D721Med (cell line): ENCODE results near the gene AKAP9.
"Not testable (repeated sequence)": the region's sequence is repeated elsewhere in the genome, so short reads cannot be mapped to it uniquely, and the experiment has no call there.

ENCODE experiments used
- DNase-seq: peaks from one replicate; pipeline ENCODE4 v3.0.0; 2011; ENCODE audit warnings: low spot score; ENCODE audit not compliant: insufficient read length
- FAIRE-seq: peaks from 2 replicates; lab custom pipeline; 2011; peaks lifted over from hg19 to GRCh38; lab: Jason Lieb, UNC
- TF ChIP-seq, protein P1 (sequence below): IDR thresholded peaks from 2 replicates; pipeline ENCODE4 v1.5.1; 2012; ENCODE audit warnings: mild to moderate bottlenecking, control low read depth; ENCODE audit not compliant: insufficient read depth; ENCODE audit errors: missing control alignments

AKAP9 gene

GRCh38 chr7:91946549-91946948 is 5.9 kb downstream of the AKAP9 start:
- no peak for DNase-seq
- TF ChIP-seq, protein P1, sequence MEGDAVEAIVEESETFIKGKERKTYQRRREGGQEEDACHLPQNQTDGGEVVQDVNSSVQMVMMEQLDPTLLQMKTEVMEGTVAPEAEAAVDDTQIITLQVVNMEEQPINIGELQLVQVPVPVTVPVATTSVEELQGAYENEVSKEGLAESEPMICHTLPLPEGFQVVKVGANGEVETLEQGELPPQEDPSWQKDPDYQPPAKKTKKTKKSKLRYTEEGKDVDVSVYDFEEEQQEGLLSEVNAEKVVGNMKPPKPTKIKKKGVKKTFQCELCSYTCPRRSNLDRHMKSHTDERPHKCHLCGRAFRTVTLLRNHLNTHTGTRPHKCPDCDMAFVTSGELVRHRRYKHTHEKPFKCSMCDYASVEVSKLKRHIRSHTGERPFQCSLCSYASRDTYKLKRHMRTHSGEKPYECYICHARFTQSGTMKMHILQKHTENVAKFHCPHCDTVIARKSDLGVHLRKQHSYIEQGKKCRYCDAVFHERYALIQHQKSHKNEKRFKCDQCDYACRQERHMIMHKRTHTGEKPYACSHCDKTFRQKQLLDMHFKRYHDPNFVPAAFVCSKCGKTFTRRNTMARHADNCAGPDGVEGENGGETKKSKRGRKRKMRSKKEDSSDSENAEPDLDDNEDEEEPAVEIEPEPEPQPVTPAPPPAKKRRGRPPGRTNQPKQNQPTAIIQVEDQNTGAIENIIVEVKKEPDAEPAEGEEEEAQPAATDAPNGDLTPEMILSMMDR = no peak
- no peak for FAIRE-seq

DNA sequence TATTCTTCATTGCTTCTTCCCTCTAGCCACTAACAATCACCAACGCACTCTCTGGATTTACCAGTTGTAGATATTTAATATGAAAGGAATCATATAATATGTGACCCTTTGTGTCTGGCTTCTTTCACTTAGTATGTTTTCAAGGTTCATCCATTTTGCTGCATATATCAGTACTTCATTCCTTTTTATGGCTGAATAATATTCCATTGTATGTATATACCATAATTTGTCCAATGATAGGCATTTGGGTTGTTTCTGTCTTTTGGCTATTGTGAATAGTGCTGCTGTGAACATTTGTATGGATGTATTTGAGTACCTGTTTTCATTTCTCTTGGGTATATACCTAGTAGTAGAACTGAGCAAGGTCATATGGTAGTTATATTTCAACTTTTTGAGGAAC is 7.3 kb downstream of the AKAP9 start:
- TF ChIP-seq, protein P1 = no peak
- FAIRE-seq (no peak), DNase-seq (no peak)

GRCh38 chr7:91949221-91950009 is 8.8 kb downstream of the AKAP9 start:
- DNase-seq (no peak), FAIRE-seq (no peak)
- TF ChIP-seq, protein P1 = no peak

DNA sequence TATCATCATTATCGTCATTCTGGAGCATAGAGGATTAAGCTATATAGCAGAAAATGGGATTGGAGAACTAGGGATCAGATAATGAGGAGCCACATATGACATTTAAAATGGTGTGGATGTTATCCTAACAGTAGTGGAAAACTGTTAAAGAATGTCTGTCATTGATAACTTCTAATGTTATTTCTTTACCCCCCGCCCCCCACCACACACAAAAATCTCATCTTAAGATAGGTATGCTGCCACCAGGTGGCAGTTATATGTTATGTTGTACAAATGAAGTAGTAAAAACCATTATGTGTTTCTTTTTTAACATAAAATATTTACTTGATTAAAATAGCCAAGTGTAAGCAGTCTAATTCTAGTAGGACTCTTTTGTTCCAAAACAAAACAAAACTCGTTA is 13.0 kb downstream of the AKAP9 start:
- TF ChIP-seq, protein P1 = no peak
- no peak for DNase-seq
- peak; percentile 77 for FAIRE-seq

- peak; percentile 85 for FAIRE-seq
- not testable (repeated sequence) for DNase-seq
These were observed 15.8 kb downstream of the AKAP9 start for GRCh38 chr7:91956464-91956863.

DNA sequence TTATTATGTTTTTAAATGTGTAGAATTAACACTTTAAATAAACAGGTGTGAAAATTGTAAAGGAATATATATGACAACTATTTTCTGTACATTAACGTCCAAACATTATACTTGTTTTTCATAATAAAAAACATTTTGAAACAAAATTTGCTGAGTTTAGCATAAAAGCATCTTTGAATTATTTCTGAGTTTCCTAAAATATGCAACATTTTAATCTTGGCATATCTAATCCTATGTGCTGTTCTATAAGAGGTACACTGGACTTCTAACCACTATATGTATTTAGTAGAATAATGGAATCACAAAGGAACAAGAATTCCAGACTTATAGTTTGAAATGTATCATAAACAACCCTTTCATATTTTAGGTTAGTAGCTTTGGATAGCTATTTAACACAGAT is 16.6 kb downstream of the AKAP9 start:
- TF ChIP-seq, protein P1 = no peak
- DNase-seq = no peak
- FAIRE-seq = peak; percentile 56

- TF ChIP-seq, protein P1 = no peak
- DNase-seq (no peak), FAIRE-seq (peak; percentile 6)
These were observed 17.2 kb downstream of the AKAP9 start for GRCh38 chr7:91957823-91958222.
